Nephron (organoid): ENCODE measurements around the gene SPON1.
"Not testable (repeated sequence)": the region's sequence is repeated elsewhere in the genome, so short reads cannot be mapped to it uniquely, and the experiment has no call there.

Experiments
- H3K27ac Mint-ChIP-seq, 3 experiments: 2 replicates each; pipeline ENCODE4 v1.8.0; 2020; ENCODE audit warnings: mixed read lengths in 3 of 3, mild to moderate bottlenecking in 2 of 3, moderate library complexity in 1 of 3
- H3K27me3 Mint-ChIP-seq: 2 replicates; pipeline ENCODE4 v1.8.0; 2021; ENCODE audit warnings: low read depth, mild to moderate bottlenecking, moderate library complexity, mixed read lengths
- H3K36me3 Mint-ChIP-seq: 2 replicates; pipeline ENCODE4 v1.8.0; 2020; ENCODE audit warnings: low read depth, mixed read lengths
- H3K4me1 Mint-ChIP-seq: 2 replicates; pipeline ENCODE4 v1.8.0; 2020; ENCODE audit warnings: mixed read lengths
- H3K4me3 Mint-ChIP-seq, 3 experiments: 2 replicates each; pipeline ENCODE4 v1.8.0; 2020; ENCODE audit warnings: mild to moderate bottlenecking in 3 of 3, mixed read lengths in 3 of 3, moderate library complexity in 2 of 3
- H3K9me3 Mint-ChIP-seq: 2 replicates; pipeline ENCODE4 v1.8.0; 2020; ENCODE audit warnings: mixed read lengths
- CTCF ChIP-seq, 3 experiments: fragments of 200-600 bp; sonication (generic); IDR thresholded peaks; one replicate each; pipeline ENCODE4 v1.5.0; 2021; ENCODE audit warnings: antibody characterized with exemption in 3 of 3; ENCODE audit not compliant: unreplicated experiment in 3 of 3

Gene SPON1

GRCh38 chr11:14163576-14163975 lies 201.1 kb downstream of the SPON1 start:
- Mint-ChIP-seq H3K9me3 (peaks cover 24% of the 10 kb centered on the region), H3K4me1 (no peaks in the 10 kb centered on the region), H3K36me3 (peaks cover 19% of the 10 kb centered on the region), H3K27me3 (no peaks in the 10 kb centered on the region), H3K27ac (no peak overlapping the region), H3K4me3 (no peak overlapping the region)
- no peak for TF ChIP-seq CTCF (IDR thresholded peaks at IDR 0.05; ENCODE audit: unreplicated experiment in 3 of 3)

GRCh38 chr11:14173679-14174078 lies 211.2 kb downstream of the SPON1 start:
- H3K36me3 Mint-ChIP-seq, H3K4me1 Mint-ChIP-seq, H3K4me3 Mint-ChIP-seq, H3K27me3 Mint-ChIP-seq, H3K27ac Mint-ChIP-seq: not testable (repeated sequence)
- H3K9me3 Mint-ChIP-seq: peaks cover 21% of the 10 kb centered on the region

GRCh38 chr11:14179116-14179820 lies 216.7 kb downstream of the SPON1 start:
- H3K36me3 Mint-ChIP-seq: peaks cover 3% of the 10 kb centered on the region
- H3K9me3 Mint-ChIP-seq: peaks cover 8% of the 10 kb centered on the region
- H3K27ac Mint-ChIP-seq: peak overlapping the region in 2 of 3 experiments; percentile 29 to 56
- TF ChIP-seq CTCF (IDR thresholded peaks at IDR 0.05; ENCODE audit: unreplicated experiment in 3 of 3): no peak
- H3K4me1 Mint-ChIP-seq: peaks cover 28% of the 10 kb centered on the region
- no peaks in the 10 kb centered on the region for H3K27me3 Mint-ChIP-seq
- H3K4me3 Mint-ChIP-seq: no peak overlapping the region

- TF ChIP-seq CTCF (IDR thresholded peaks at IDR 0.05; ENCODE audit: unreplicated experiment in 3 of 3): no peak
- Mint-ChIP-seq H3K36me3 (peaks cover 3% of the 10 kb centered on the region), H3K9me3 (peaks cover 2% of the 10 kb centered on the region), H3K27me3 (no peaks in the 10 kb centered on the region), H3K4me3 (no peak overlapping the region), H3K4me1 (peaks cover 41% of the 10 kb centered on the region), H3K27ac (peak overlapping the region; percentile 1 to 14 (median 1))
These were observed 218.6 kb downstream of the SPON1 start for GRCh38 chr11:14181121-14181520.

GRCh38 chr11:14182833-14183364 lies 220.4 kb downstream of the SPON1 start:
- H3K36me3 Mint-ChIP-seq: peaks cover 3% of the 10 kb centered on the region
- peaks cover 47% of the 10 kb centered on the region for H3K4me1 Mint-ChIP-seq
- no peaks in the 10 kb centered on the region for H3K9me3 Mint-ChIP-seq
- no peaks in the 10 kb centered on the region for H3K27me3 Mint-ChIP-seq
- H3K4me3 Mint-ChIP-seq: no peak overlapping the region
- no peak for TF ChIP-seq CTCF (IDR thresholded peaks at IDR 0.05; ENCODE audit: unreplicated experiment in 3 of 3)
- no peak overlapping the region for H3K27ac Mint-ChIP-seq

- Mint-ChIP-seq H3K27ac (peak overlapping the region; percentile 62 to 88 (median 87)), H3K36me3 (peaks cover 3% of the 10 kb centered on the region), H3K9me3 (no peaks in the 10 kb centered on the region), H3K4me3 (no peak overlapping the region), H3K27me3 (no peaks in the 10 kb centered on the region), H3K4me1 (peaks cover 44% of the 10 kb centered on the region)
- no peak for TF ChIP-seq CTCF (IDR thresholded peaks at IDR 0.05; ENCODE audit: unreplicated experiment in 3 of 3)
These were observed 221.8 kb downstream of the SPON1 start for GRCh38 chr11:14184028-14184940.
